ENCODE measurements around the gene SLC26A1.

The SLC26A1 gene

GRCh38 chr4:1032861-1033260, 39.7 kb upstream of the SLC26A1 start:
- no peak for TF ChIP-seq GATA2 (IDR thresholded peaks at IDR 0.05; ENCODE audit: low read depth, low read length)
- no peak for TF ChIP-seq GATA3 (IDR thresholded peaks at IDR 0.05; ENCODE audit: low read depth, low read length)

- TF ChIP-seq GATA2 (IDR thresholded peaks at IDR 0.05; ENCODE audit: low read depth, low read length) = no peak
- TF ChIP-seq GATA3 (IDR thresholded peaks at IDR 0.05; ENCODE audit: low read depth, low read length) = no peak
Measured at GRCh38 chr4:1031956-1032795, 39.0 kb upstream of the SLC26A1 start.

GRCh38 chr4:1031346-1031745, 38.1 kb upstream of the SLC26A1 start:
- TF ChIP-seq GATA3 (IDR thresholded peaks at IDR 0.05; ENCODE audit: low read depth, low read length) (no peak), GATA2 (IDR thresholded peaks at IDR 0.05; ENCODE audit: low read depth, low read length) (no peak)

- TF ChIP-seq GATA3 (IDR thresholded peaks at IDR 0.05; ENCODE audit: low read depth, low read length) = no peak
- no peak for TF ChIP-seq GATA2 (IDR thresholded peaks at IDR 0.05; ENCODE audit: low read depth, low read length)
Measured at GRCh38 chr4:1030559-1030958, 37.4 kb upstream of the SLC26A1 start.

GRCh38 chr4:1030031-1030430, 36.8 kb upstream of the SLC26A1 start:
- no peak for TF ChIP-seq GATA2 (IDR thresholded peaks at IDR 0.05; ENCODE audit: low read depth, low read length)
- TF ChIP-seq GATA3 (IDR thresholded peaks at IDR 0.05; ENCODE audit: low read depth, low read length) = no peak

- no peak for TF ChIP-seq GATA3 (IDR thresholded peaks at IDR 0.05; ENCODE audit: low read depth, low read length)
- TF ChIP-seq GATA2 (IDR thresholded peaks at IDR 0.05; ENCODE audit: low read depth, low read length) = no peak
Measured at GRCh38 chr4:1029529-1029928, 36.3 kb upstream of the SLC26A1 start.

- TF ChIP-seq GATA3 (IDR thresholded peaks at IDR 0.05; ENCODE audit: low read depth, low read length) (no peak), GATA2 (IDR thresholded peaks at IDR 0.05; ENCODE audit: low read depth, low read length) (no peak)
Measured at GRCh38 chr4:1028574-1029220, 35.5 kb upstream of the SLC26A1 start.

GRCh38 chr4:1027915-1028238, 34.7 kb upstream of the SLC26A1 start:
- TF ChIP-seq GATA3 (IDR thresholded peaks at IDR 0.05; ENCODE audit: low read depth, low read length) (no peak), GATA2 (IDR thresholded peaks at IDR 0.05; ENCODE audit: low read depth, low read length) (no peak)

- TF ChIP-seq GATA2 (IDR thresholded peaks at IDR 0.05; ENCODE audit: low read depth, low read length) (no peak), GATA3 (IDR thresholded peaks at IDR 0.05; ENCODE audit: low read depth, low read length) (no peak)
Measured at GRCh38 chr4:1027219-1027914, 34.2 kb upstream of the SLC26A1 start.

GRCh38 chr4:1026115-1026514, 32.9 kb upstream of the SLC26A1 start:
- TF ChIP-seq GATA3 (IDR thresholded peaks at IDR 0.05; ENCODE audit: low read depth, low read length) (no peak), GATA2 (IDR thresholded peaks at IDR 0.05; ENCODE audit: low read depth, low read length) (no peak)

- no peak for TF ChIP-seq GATA3 (IDR thresholded peaks at IDR 0.05; ENCODE audit: low read depth, low read length)
- TF ChIP-seq GATA2 (IDR thresholded peaks at IDR 0.05; ENCODE audit: low read depth, low read length) = no peak
Measured at GRCh38 chr4:1024882-1025545, 31.8 kb upstream of the SLC26A1 start.

- TF ChIP-seq GATA2 (IDR thresholded peaks at IDR 0.05; ENCODE audit: low read depth, low read length) = no peak
- TF ChIP-seq GATA3 (IDR thresholded peaks at IDR 0.05; ENCODE audit: low read depth, low read length) = no peak
Measured at GRCh38 chr4:1023895-1024740, 30.9 kb upstream of the SLC26A1 start.

- no peak for TF ChIP-seq GATA2 (IDR thresholded peaks at IDR 0.05; ENCODE audit: low read depth, low read length)
- TF ChIP-seq GATA3 (IDR thresholded peaks at IDR 0.05; ENCODE audit: low read depth, low read length) = no peak
Measured at GRCh38 chr4:1023075-1023640, 30.0 kb upstream of the SLC26A1 start.

All from SH-SY5Y (cell line).